ENCODE results near the gene NRG3.
A peak's percentile ranks its signal among the peaks of the same experiment; 100 is the strongest.

NRG3 gene

DNA sequence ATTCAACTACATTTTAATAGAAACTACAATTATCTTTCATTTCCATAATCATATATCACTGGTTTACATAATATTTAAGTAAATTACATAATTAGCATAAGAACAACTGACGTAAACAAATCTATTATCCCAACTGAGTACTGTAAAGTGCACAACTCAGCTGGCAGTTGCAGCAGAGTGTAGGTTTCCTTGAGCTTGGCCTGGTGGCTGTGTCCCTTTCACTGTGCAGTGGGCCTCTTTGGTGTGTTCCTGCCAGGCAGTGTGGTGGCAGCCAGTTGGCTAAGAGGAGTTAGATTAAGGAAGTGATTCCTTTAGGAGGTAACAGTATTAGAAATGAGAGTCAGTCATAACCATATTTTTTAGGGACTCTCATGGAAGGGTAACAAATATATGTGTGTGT lies 7.0 kb downstream of the NRG3 start:
- no peak for DNase-seq (ENCODE audit: low read depth in 2 of 3, low spot score in 1 of 3)

DNA sequence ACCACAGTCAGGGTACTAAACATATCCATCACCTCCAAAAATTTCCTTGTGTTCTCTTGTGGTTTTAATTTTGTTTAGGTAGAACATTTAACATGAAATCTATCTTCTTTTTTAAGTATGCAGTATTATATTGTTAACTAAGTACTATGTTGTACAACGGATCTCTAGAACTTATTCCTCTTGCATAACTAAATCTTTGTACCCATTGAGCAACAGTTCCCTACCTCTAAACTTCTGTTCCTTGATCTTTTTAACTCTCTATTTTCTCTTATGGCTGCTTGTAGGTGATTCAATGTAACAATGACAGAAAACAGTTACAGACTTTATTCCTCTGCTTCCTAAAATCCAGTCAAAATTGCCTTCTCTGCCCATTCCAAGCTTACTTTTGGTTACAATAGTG lies 9.9 kb downstream of the NRG3 start:
- DNase-seq (ENCODE audit: low read depth in 2 of 3, low spot score in 1 of 3): no peak

DNA sequence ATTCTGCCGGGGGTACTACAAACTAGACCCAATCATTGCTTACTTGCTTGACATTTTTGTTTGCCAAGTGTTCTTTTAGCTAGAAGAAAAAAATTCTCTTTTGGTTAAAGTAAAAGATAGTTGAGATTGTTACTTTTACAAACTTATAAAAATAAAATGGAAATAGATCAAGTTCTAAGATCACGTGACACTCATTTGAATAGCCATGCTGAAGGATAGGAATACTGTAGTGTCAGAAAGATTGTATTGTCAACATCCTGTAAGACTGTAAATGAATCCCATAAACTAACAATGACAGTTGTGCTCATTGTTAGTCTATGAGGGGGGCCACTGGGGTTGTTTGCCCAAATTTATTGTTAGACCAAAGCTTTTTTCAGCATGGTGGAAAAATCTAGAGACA lies 10.5 kb downstream of the NRG3 start:
- DNase-seq (ENCODE audit: low read depth in 2 of 3, low spot score in 1 of 3): no peak

DNA sequence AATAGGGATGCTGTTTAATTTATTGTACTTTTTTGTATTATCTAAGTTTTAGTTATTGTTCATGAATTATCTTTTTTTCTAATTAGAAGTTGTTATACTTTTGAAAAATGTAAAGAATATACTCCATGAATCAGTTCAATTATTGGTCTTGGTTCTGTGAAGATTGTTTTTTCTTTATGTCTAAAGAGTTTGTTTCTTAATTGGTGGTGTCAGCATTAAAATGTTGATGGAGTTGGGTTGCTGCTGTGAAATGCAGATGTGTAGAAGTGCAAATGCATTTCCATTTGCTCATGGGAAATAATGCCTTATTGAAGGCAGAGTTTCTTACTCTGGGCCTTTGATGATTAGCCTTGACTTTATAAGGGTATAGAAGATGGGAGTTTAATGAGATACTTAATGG lies 11.9 kb downstream of the NRG3 start:
- no peak for DNase-seq (ENCODE audit: low read depth in 2 of 3, low spot score in 1 of 3)

DNA sequence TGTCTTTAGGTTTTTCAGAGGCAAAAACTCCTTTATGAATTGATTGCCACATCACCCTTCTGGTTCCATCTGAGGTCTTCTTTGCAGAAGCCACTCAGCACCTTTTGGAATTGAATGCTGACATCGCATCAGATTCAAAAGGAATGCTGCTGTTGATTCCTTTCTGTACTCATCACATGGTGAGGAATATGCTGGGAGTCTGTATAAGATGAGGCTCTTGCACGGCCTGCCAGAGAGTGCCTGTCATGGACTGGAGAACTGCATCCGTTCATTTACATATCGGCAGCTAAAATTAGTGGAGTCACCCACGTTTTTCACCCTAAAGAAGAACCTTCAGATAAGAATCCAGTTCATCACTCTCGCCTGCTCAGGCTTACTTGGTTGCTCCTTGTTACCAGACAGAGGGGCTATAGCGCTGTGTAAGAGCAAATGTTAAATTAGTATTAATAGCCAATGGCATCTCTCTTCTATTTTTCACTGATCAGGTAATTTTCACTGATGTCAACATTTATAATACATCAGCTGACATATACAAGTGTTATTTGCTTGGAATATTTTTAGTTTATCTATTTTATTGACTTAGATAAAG lies 14.3 kb downstream of the NRG3 start:
- no peak for DNase-seq (ENCODE audit: low read depth in 2 of 3, low spot score in 1 of 3)

DNA sequence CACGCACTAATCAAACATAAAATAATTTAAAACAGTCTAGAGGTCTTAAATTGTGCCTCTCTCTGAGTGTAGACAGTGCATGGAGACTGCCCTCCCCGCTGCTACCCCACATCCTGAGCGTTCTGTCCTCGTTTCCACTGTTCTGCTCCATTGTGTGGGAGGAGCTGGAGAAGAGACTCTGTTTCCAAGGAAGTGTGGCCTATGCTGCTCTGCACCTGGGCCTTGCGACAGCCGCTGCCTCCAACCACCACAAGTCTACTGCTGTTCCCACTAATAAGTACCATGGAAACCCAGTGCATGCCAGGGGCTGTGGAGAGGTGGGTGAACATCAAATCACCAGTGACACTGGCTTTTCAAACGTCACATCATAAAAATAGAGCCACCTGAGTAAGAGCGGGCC lies 19.6 kb downstream of the NRG3 start:
- DNase-seq (ENCODE audit: low read depth in 2 of 3, low spot score in 1 of 3): no peak

DNA sequence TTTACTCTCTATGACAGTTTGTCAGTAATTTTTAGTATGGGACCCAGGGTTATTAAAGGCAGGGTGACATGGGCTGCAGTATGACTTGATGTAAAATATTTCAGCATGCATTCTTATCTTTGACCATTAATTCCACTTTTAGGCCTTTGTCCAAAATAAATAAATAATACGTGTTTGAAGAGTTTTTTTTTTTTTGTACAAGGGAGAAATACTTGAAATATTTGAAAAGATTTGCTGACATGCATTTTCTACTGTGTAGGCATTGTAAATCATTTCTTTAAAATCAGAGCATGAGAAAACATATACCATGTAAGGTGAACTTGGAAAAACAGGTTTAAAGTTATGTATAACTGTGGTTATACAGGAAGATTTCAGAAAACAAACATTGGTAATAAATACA lies 23.5 kb downstream of the NRG3 start:
- no peak for DNase-seq (ENCODE audit: low read depth in 2 of 3, low spot score in 1 of 3)

DNA sequence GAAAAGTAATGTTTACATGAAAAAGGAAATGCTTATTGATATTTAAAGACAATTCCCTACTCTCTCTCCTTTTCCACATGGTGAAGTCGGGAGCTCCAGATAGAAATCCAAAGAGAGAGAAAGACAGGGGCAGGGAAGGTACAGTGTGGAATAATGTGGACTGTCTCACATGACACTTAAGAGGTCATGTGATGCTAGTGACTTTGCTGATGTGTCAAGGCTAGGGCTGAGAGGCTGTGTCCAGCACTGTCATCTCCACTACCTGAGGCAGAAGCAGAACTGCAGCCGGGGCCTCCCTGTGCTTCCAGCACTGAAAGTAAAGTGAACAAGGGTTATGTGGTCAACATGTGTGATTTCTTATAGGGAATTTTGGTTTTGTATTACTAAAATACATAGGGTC lies 26.0 kb downstream of the NRG3 start:
- DNase-seq (ENCODE audit: low read depth in 2 of 3, low spot score in 1 of 3): no peak

DNA sequence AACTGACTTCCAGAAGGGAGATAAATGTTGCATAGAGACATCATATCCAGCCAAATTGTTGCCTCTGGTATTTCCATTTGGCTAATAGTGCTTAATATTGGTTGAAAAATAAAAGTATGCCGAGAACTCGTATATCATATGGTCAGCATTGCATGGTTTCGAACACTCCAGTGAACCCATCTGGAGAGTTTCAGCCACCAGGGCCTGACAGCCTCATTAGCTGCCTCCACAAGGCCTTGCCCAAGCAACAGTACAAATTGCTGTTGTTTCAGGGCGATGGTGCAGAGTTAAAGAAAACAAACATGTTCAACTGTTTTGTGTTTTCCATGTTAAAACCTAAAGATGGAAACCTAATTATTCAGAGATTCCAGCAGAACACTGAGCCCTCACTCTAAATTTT lies 28.5 kb downstream of the NRG3 start:
- no peak for DNase-seq (ENCODE audit: low read depth in 2 of 3, low spot score in 1 of 3)

DNA sequence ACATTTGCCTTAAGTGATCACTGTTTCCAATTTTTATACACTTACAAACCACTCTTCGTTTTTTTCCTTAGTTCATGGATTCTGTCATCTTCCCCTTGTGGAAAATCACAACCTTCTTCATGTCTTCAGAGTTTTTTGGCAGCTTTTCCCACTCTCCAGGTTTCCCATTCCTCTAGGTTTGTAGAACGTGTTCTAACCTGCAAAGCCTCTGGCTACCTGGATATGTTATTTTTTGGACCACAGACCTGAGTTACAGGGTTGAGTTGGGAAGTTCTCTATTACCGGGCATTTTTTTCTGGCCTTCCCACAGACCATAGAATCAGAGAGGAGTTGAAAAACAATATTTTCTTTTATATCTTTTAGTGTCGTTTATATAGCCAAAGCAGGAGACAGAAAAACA lies 30.2 kb downstream of the NRG3 start:
- no peak for DNase-seq (ENCODE audit: low read depth in 2 of 3, low spot score in 1 of 3)

DNA sequence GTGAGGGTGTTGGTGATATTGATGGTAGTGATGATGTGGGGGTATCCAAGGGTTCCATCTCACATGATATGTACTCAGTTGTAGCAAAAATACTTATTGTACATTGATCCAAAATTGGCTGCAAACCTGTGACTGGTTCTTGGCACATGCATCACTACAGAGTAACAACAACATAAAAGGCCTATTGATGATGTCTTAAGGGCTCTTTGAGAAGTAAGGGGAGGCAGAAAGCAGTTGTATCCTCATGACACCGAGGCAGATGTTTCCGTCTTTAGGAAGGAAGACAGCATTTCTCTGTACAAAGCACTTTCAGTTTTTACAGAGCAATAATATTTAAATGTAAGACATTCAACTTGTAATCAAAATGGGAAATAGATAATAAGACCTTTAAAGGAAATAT lies 34.5 kb downstream of the NRG3 start:
- no peak for DNase-seq (ENCODE audit: low read depth in 2 of 3, low spot score in 1 of 3)

DNA sequence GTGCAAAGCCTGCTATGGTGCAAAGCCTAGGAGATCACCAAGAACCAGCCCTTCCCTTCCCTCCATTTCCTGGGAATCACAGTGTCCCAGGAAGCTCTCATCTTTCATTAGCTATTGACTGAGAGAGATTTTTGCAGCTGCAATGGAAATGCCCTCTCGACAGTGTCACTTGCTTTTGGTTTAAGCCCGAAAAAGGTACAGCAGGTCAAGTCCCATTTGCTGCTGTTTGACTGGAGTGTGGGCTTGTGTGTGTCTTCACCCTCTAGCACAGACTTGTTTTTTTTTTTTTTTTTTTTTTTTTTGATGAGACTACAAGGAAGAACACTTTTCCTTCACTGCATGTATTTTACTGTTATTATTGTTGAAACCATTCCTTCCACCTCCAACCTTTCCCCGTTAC lies 36.3 kb downstream of the NRG3 start:
- no peak for DNase-seq (ENCODE audit: low read depth in 2 of 3, low spot score in 1 of 3)

DNA sequence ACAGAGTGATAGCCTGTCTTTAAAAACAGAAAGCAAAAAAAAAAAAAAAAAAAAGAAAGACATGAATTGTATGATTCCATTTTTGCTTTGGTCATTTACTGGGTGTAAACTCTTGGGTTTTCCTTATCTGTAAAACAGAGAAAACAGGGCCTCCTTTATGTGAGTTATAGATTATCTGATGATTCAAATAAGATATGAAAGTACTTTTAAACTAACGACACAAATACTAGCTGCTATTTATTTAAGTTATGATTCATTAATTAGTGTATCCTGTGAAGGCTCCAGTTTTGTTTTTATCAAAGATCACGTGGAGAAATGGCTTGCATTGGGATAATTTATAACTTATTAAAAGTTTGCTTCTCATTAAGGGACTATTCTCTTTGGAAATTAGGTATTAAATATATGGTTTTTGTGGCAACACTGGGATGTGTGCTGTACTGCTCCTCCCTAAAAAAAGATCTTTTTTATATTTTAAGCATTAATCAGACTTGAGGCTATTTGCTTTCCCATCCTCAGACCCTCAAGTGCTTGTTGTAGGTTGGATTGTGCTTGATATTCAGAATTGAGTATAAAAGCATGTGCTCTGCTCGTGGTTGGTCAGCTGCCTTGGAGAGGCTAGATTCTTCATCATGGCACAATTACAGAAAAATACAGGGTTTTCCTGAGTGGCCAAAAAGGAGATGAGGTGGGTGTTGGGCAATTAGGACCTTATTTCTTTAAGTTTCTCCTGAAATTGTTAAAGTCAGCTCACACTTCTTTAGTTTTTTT lies 39.9 kb downstream of the NRG3 start:
- no peak for DNase-seq (ENCODE audit: low read depth in 2 of 3, low spot score in 1 of 3)

DNA sequence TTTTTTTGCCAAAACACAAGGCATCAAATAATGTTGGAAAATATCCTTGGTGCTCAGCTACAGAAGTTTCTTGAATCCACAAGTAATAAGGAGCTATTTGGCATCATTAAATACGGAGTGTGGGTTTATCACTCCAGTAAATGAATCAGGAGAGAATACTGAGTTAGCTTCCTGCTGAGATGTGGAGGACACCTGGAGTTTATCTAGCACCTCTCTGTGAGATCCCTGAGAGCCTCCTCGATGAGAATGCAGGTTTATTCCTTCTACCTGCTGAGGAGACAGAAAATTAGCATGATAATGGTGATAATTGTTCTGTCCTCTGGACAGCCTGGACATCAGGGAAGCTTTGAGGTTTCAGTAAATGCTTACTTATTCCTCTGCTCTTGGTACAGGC lies 40.5 kb downstream of the NRG3 start:
- no peak for DNase-seq (ENCODE audit: low read depth in 2 of 3, low spot score in 1 of 3)

DNA sequence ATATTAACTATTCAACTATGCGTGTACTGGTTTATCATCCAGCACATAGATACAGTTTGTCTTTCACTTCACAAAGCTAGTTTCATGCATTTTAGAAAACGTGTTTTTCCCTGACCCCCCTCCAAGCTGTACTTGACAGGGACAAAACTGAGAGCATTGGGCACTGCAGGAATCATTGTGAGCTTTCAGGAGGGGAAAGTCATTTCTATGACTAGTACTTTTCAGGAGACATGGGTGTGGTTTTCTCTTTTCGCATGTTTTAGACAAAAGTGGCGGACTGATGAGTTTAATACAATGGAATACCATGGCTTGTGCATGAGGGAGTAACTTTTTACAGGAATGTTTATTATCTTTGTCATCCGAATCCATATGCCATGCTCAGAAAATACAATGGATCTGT lies 42.7 kb downstream of the NRG3 start:
- DNase-seq (ENCODE audit: low read depth in 2 of 3, low spot score in 1 of 3): no peak

DNA sequence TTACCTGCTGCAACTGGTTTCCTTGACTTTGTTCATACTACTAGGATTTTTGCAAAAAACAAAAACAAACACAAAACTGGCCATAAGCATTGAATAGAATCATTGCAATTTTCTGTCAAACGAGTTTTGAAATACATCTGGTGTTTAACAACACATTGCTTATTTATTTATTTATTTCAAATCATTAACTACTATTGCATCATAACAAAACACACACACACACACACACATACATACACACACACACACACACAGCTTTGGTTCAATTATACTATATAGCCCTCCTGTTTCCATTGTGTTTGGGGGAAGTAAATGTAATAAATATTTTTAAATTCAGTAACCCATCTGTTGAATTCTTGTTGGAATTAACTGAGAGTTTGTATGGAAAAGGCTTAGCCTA lies 43.8 kb downstream of the NRG3 start:
- no peak for DNase-seq (ENCODE audit: low read depth in 2 of 3, low spot score in 1 of 3)

DNA sequence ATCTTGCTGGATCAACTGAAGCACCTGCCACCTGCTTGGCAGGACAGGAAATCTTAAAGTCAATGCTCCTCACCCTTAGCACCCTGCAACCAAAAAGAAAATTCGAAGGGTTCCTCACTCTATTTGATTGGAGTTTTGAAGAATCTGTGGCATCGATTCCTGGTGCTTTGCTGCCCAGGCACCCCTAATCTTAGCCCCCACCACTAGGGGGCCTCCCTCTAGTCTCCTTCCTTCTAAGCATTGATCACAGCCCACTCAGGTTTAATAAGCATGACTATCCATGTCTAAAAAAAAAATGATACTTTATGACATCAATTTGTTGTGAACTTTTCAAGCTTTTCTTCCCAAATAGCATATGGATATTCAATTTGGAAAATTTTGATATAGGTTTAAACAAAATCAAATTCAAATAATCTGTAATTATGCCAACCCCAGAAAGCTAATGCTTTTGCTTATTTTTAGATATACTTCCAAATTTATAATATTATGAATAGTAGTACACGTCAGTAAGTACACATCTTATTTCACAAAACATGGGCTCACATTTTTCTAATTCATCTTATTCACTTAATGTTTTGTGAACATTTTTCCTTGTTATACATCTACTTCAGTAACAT lies 45.3 kb downstream of the NRG3 start:
- DNase-seq (ENCODE audit: low read depth in 2 of 3, low spot score in 1 of 3): peak in 1 of 3 donors; percentile 1

DNA sequence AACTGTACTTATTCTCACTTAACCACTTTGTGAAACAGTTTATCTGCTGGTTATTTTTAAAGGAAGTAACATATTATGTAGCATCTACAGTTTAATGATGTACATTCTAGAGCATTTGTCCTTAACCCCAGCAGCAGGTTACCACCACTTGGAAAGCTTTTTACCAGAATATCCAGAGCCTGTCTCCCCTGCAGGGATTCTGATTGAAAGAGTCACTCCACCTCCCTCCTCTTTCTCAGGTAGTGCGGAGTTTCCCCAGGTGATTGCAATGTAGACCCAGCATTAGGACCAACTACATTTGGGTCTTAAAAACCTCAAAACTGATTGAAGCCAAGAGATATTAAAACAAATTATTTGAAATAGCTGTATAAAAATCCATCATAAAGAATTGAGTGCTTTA lies 53.1 kb downstream of the NRG3 start:
- no peak for DNase-seq (ENCODE audit: low read depth in 2 of 3, low spot score in 1 of 3)

DNA sequence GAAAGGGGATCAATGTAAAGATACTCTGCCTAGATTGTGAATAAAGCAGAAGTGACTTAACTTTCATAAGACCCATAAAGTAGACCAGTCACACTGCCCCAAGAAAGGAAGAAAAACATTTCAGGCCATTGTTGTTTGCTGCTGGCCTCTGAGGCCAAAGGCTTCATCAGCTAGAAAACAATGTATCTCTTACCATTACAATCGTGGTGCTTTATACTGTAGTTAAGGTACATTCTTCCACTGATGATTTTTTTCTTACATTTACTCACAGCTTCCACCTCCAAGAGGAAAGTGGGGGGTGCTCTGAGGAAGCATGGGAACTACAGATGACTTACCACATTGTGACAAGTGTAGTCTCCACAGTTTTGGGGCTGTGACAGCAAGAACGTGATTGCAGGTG lies 68.6 kb downstream of the NRG3 start:
- DNase-seq (ENCODE audit: low read depth in 2 of 3, low spot score in 1 of 3): no peak

DNA sequence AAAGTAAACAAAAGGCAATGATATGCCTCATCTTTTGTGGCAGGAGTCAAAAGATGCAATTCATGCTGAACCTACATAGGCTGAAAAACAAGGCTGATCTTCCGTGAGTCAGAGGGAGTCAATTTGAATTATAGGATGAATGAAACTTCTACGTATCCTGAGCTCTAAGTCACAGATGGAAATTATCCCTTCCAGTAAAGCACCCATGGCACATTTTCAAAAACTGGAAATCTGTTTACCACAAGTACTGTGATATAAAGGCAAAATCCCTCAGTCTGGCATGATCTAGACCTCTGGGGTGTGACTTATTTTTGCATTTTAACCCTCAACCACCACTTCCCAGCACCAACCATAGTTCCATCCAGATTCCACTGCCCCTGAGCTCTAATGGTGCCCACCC lies 69.6 kb downstream of the NRG3 start:
- DNase-seq (ENCODE audit: low read depth in 2 of 3, low spot score in 1 of 3): no peak

DNA sequence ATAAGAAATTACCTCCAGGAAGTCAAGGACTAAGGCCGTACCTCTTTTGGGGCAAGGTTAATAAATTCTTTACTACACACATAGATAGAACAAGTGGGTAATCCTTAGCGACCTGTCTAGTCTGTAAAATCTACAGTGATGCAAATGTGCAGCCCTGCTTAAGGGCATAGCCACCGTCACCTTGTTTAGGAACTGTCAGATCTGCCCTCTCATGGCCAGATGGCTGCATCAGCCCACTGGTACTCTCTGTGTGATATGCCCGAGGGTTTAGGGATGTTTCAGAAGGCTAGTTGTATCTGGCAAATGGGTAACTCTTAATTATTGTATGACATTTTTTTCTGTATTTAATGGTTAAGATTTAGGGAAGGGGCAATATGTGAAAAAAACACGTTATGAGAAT lies 74.3 kb downstream of the NRG3 start:
- DNase-seq (ENCODE audit: low read depth in 2 of 3, low spot score in 1 of 3): no peak

DNA sequence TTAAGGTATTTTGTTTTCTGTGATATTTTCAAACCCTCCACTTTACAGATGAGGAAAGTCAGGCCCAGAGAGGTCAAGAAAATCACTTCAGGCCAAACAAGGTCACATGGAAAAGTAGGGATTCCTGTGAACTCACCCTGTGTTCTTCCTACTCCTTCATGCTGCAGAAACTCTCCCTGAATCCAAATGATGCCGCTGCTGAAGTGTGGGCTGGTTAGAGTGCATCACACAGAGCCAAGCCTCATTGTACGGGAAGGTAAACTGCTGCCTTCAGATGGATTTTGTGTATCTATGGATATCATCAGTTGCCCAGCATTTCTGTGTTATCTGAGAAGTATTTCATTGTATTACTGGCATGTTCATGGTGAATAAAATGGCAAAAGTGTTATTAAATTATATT lies 75.4 kb downstream of the NRG3 start:
- no peak for DNase-seq (ENCODE audit: low read depth in 2 of 3, low spot score in 1 of 3)

DNA sequence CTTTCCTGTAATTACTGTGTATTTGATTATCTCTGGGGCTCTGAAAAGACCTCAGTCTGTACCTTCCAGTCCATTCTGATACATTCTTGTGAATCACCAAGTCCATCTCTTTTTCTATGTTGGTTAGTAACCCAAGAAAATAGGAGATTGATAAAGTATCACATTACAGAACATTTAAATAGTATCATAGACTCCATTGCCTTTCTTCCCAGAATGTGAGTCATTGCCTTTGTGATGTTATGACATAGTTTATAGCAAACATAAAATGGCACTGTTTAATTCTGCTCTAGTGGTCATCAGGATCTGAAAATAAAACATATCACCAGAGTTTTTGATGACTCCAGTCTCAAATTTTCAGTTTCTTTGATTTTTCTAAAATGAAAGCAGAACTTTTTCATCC lies 78.4 kb downstream of the NRG3 start:
- no peak for DNase-seq (ENCODE audit: low read depth in 2 of 3, low spot score in 1 of 3)
